Right lobe of liver (tissue), 6 donors: ENCODE results near the gene A3GALT2. TPM values are rescaled to one million over a fixed set of nuclear protein-coding genes. Genes with fewer than 3 reads are reported as not detected.

Experiments used
- ATAC-seq, 4 donors: fragments of 200-7000 bp; cut with Tn5 transposase; one replicate each; pipeline ENCODE4 v1.9.1; 2020; ENCODE audit warnings: mild to moderate bottlenecking in 4 of 4, moderate library complexity in 4 of 4
- DNase-seq, 3 donors: peaks; one replicate each; pipeline ENCODE4 v3.0.0-alpha.2; 2020
- H3K27ac ChIP-seq, 3 donors: fragments of 200-600 bp; one replicate each; pipeline ENCODE4 v1.8.0; 2022
- H3K27me3 ChIP-seq, 2 donors: fragments of 200-600 bp; one replicate each; pipeline ENCODE4 v1.8.0; 2022
- H3K36me3 ChIP-seq, 4 donors: fragments of 200-600 bp; sonication (generic) in 1 of 4; one replicate each; pipeline versions ENCODE4 v1.5.1 to v1.8.0; 2017 to 2022; ENCODE audit warnings: control low read depth in 1 of 4
- H3K4me1 ChIP-seq, 4 donors: fragments of 200-600 bp; sonication (generic) in 1 of 4; one replicate each; pipeline versions ENCODE4 v1.5.1 to v1.8.0; 2017 to 2022; ENCODE audit warnings: control low read depth in 1 of 4
- H3K4me3 ChIP-seq, 3 donors: fragments of 200-600 bp; one replicate each; pipeline ENCODE4 v1.8.0; 2022
- H3K9me3 ChIP-seq, 4 donors: fragments of 200-600 bp; sonication (generic) in 1 of 4; one replicate each; pipeline versions ENCODE4 v1.5.1 to v1.8.0; 2017 to 2022; ENCODE audit warnings: control low read depth in 1 of 4
- POLR2A ChIP-seq: fragments of 450-650 bp; IDR thresholded peaks from one replicate; pipeline ENCODE4 v1.6.1; 2017; ENCODE audit warnings: antibody characterized with exemption, mild to moderate bottlenecking
- WGBS: methylation state at CpG from one replicate; pipeline ENCODE4 v1.1.6; 2018; ENCODE audit warnings: low coverage, low lambda C conversion rate; ENCODE audit not compliant: insufficient coverage; ENCODE audit errors: missing lambda C conversion rate; 5-methylcytosine and 5-hydroxymethylcytosine counted together
- intact Hi-C, 2 donors: fragments of 100-400 bp; cut with DNase I; formaldehyde crosslinking; loops; one replicate each; pipeline versions ENCODE4 v1.11.2 to v1.14.1; 2022
- total RNA-seq, 6 experiments: library from RNA; depleted of rRNA in 2 of 6; stranded (reverse); fragments of >200 nt in 2 of 6; fragmentation: NEBNext Ultra II Directional in 3 of 6; extraction: Animal tissue kit (Norgen Biotek cat#: 25700) in 3 of 6; gene quantifications; one replicate each; pipeline versions ENCODE4 v1.1.0 to v1.2.4, GENCODE V29; 2016 to 2023
- TF ChIP-seq, protein P1 (sequence below), 4 donors: fragments of 200-600 bp in 3 of 4; fragments of 450-650 bp in 1 of 4; IDR thresholded peaks; one replicate each; pipeline versions ENCODE4 v1.5.1 to v1.8.0; 2016 to 2022; ENCODE audit warnings: antibody characterized with exemption in 4 of 4, mild to moderate bottlenecking in 2 of 4
- donor health status: DM: no; HTN: yes; CAD: no.
- donor health status: DM: no; HTN: no; CAD: no.
- donor health status: DM: no; HTN: no; CAD: no.
- donor health status: DM: no; HTN: yes; CAD: no.
- donor health status: DM: no; HTN: yes; CAD: no.

A3GALT2 gene
- total RNA-seq, 6 experiments from 2014 or later: not detected

DNA sequence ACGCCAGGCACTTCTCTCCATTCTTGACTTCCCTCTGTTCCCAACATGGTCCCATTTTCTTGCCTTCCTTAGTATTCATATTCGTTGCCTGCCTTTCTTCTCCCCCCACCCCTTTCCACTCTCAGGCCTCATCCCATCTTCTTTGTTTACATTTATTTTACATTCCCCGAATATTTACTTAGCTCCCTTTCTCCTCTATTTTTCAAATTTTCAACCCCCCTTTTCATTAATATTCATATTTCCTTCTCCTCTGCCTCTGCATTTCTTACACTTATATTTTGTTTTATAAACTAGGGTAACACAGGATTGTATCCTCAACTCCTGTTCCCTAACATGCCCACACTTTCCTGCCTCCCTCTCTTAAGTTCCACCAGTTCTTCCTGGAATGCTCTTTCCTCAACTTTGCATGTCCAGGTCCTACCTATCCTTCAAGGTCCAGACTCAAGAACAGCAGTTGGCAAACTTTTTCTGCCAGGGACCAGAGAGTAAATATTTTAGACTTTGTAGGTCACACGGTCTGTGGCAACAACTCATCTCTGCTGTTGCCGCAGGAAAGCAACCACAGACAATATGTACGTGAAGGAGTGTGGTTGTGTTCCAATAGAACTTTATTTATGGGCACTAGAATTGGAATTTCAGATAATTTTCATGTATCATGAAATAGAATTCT lies 29.8 kb upstream of the A3GALT2 start:
- 33% methylated on average over 6 of the region's 6 CpGs for WGBS
- intact Hi-C loops: no loop called here
- no peak for ATAC-seq

DNA sequence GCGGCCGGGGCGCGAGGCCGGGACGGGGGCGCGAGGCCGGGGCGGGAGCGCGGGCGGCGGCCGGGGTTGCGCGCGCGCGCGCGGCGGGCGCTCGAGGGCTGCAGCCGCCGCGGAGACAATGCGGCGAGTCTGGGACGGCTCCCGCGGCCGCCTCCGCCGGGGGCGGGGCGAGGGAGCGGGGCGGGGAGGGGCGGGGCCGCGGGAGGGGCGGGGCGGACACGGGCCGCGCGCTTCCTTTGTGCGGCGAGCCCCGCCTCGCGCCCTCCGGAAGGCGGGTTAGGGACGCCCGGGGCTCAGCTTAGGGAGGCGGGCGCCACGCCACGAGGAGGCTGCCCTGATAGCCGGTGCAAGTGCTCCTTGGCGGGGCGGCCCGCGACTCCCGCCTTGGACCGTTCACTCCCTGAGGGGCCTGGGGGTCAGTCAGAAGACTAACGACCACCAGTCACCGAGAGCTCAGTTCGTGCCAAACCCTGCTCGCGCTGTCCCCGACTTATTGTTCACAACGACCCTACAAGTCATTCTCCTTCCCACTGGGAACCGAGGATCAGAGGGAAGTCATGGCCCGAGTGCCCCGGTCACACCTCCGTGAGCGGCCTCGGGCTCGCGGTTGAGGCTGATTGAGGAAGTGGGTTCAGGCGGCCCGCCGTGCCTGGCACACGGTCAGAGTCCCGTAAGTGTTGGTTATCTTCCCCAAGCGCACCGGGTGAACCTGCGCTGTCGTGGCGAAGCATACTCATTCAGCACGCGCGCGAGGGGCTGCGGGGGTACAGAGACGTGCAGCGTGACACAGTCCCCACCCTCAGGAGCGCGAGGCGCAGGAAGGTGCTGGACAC lies 29.1 kb upstream of the A3GALT2 start:
- Histone ChIP-seq H3K9me3 (no peaks in the 10 kb centered on the region), H3K27me3 (no peaks in the 10 kb centered on the region), H3K4me3 (peak overlapping the region; percentile 61 to 90 (median 63)), H3K36me3 (no peaks in the 10 kb centered on the region), H3K27ac (peak overlapping the region; percentile 73 to 97 (median 85)), H3K4me1 (peaks cover 0 to 35% (median 4%) of the 10 kb centered on the region in 4 donors)
- peak; percentile 92 to 93 (median 93) for DNase-seq
- peak; percentile 75 to 88 (median 82) for ATAC-seq
- 0% methylated on average over 25 of the region's 104 CpGs for WGBS
- intact Hi-C loops: no loop called here
- TF ChIP-seq POLR2A: peak; percentile 86
- TF ChIP-seq, protein P1, sequence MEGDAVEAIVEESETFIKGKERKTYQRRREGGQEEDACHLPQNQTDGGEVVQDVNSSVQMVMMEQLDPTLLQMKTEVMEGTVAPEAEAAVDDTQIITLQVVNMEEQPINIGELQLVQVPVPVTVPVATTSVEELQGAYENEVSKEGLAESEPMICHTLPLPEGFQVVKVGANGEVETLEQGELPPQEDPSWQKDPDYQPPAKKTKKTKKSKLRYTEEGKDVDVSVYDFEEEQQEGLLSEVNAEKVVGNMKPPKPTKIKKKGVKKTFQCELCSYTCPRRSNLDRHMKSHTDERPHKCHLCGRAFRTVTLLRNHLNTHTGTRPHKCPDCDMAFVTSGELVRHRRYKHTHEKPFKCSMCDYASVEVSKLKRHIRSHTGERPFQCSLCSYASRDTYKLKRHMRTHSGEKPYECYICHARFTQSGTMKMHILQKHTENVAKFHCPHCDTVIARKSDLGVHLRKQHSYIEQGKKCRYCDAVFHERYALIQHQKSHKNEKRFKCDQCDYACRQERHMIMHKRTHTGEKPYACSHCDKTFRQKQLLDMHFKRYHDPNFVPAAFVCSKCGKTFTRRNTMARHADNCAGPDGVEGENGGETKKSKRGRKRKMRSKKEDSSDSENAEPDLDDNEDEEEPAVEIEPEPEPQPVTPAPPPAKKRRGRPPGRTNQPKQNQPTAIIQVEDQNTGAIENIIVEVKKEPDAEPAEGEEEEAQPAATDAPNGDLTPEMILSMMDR (IDR thresholded peaks at IDR 0.05): no peak

More for the DNA sequence above, 29.8 kb upstream of the A3GALT2 start:
- Histone ChIP-seq H3K36me3 (no peaks in the 10 kb centered on the region), H3K27me3 (no peaks in the 10 kb centered on the region), H3K4me3 (peak overlapping the region; percentile 61 to 81 (median 63)), H3K4me1 (peaks cover 0 to 27% (median under 1%) of the 10 kb centered on the region in 4 donors), H3K9me3 (no peaks in the 10 kb centered on the region), H3K27ac (peak overlapping the region in 2 of 3 donors; percentile 73 to 85)
- no peak for DNase-seq
- TF ChIP-seq, protein P1 (IDR thresholded peaks at IDR 0.05): no peak
- TF ChIP-seq POLR2A: no peak

DNA sequence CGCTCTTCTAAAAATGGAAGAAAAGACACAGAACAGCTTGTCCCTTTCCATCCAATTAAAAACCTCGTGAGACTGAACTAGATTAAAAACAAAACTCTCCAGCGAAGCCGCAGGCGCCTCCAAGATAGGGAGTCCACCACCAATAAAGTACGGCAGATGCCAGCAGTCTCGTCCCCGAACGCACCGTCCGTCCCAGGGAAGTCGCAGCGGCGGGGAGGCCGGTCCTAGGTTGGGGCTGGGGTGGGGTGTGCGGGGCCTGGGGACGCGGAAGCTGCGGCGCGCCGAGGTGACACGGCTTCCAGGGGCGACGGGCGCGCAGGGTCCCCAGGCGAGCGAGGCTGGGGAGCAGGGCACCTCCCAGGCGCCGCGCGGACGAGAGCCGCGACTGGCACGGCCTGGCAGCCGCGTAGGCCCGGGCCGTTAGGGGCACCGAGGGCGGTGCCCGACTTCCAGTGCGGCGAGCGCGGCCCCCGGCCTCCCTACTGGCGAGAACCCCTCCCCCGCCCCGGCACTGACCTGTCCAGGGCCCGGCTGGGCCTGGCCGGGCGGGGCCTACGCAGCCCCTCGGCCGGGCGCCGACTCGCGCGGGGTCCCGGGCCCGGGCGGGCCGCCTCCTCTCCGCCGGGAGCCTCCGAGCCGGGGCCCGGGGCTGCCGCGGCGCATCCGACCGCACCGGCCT lies 28.3 kb upstream of the A3GALT2 start:
- DNase-seq: peak; percentile 71 to 81 (median 76)
- intact Hi-C loops: no loop called here
- Histone ChIP-seq H3K36me3 (no peaks in the 10 kb centered on the region), H3K27me3 (no peaks in the 10 kb centered on the region), H3K9me3 (no peaks in the 10 kb centered on the region), H3K4me3 (peak overlapping the region; percentile 85 to 90 (median 87)), H3K4me1 (peaks cover 0 to 42% (median 12%) of the 10 kb centered on the region in 4 donors), H3K27ac (peak overlapping the region; percentile 97)
- ATAC-seq: peak; percentile 1 to 35 (median 28)
- 0% methylated on average over 15 of the region's 78 CpGs for WGBS
- peak; percentile 15 for TF ChIP-seq POLR2A
- TF ChIP-seq, protein P1 (IDR thresholded peaks at IDR 0.05): no peak

DNA sequence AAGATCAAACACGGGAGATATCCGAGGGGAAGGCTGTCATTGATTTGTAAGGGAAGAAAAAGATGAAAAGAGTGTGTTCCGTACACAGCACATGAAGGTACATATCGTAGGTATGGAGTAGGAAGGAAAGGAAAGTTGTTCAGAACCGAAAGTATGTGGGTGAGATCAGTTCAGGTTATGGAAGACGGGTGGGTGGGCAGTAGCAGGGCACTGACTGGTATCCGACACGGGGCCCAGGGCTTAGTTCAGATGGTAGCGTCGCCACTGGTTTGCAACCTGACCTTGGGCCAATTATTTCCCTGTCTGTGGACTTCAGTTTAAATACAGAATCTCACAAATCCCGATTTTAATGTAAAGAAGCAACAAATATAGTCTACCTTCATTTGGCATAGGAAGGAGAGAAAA lies 27.8 kb upstream of the A3GALT2 start:
- no peaks in the 10 kb centered on the region for H3K36me3 ChIP-seq
- peak overlapping the region; percentile 97 for H3K27ac ChIP-seq
- H3K9me3 ChIP-seq: no peaks in the 10 kb centered on the region
- no peak for DNase-seq
- peaks cover 0 to 48% (median 17%) of the 10 kb centered on the region in 4 donors for H3K4me1 ChIP-seq
- TF ChIP-seq POLR2A: peak; percentile 10
- TF ChIP-seq, protein P1 (IDR thresholded peaks at IDR 0.05): no peak
- 1% methylated on average over 11 of the region's 11 CpGs for WGBS
- intact Hi-C loops: no loop called here
- peak; percentile 7 to 21 (median 14) for ATAC-seq
- H3K27me3 ChIP-seq: no peaks in the 10 kb centered on the region
- peak overlapping the region; percentile 85 to 90 (median 87) for H3K4me3 ChIP-seq
